ENCODE data around the gene BORCS8.

Gene BORCS8

GRCh38 chr19:19213426-19214158 is 21.6 kb upstream of the BORCS8 start:
- H3K27ac ChIP-seq: no peak overlapping the region
- no peak for TF ChIP-seq CTCF (conservative IDR thresholded peaks at IDR 0.05)

- H3K27ac ChIP-seq: no peak overlapping the region
- TF ChIP-seq CTCF (conservative IDR thresholded peaks at IDR 0.05): no peak
These were observed 21.0 kb upstream of the BORCS8 start for GRCh38 chr19:19212916-19213315.

GRCh38 chr19:19211499-19212420 is 19.8 kb upstream of the BORCS8 start, which contains the start of gene NCAN:
Gene NCAN (plus strand): TSS chr19:19211958. CDS start chr19:19216954, 4,996 bp downstream.
- no peak for TF ChIP-seq CTCF (conservative IDR thresholded peaks at IDR 0.05)

GRCh38 chr19:19209372-19209771 is 17.4 kb upstream of the BORCS8 start:
- no peak for TF ChIP-seq CTCF (conservative IDR thresholded peaks at IDR 0.05)
- H3K27ac ChIP-seq: no peak overlapping the region

More at GRCh38 chr19:19211499-19212420, 19.8 kb upstream of the BORCS8 start, which contains the start of gene NCAN:
- H3K27ac ChIP-seq: no peak within 1 kb of the TSS

GRCh38 chr19:19207637-19208572 is 16.0 kb upstream of the BORCS8 start:
- no peak overlapping the region for H3K27ac ChIP-seq
- no peak for TF ChIP-seq CTCF (conservative IDR thresholded peaks at IDR 0.05)

GRCh38 chr19:19206938-19207337 is 15.0 kb upstream of the BORCS8 start:
- no peak overlapping the region for H3K27ac ChIP-seq
- no peak for TF ChIP-seq CTCF (conservative IDR thresholded peaks at IDR 0.05)

Measured in VCaP (cell line).